GM12878 (cell line): ENCODE measurements around the gene LGALS3. TPM values are rescaled to one million over a fixed set of nuclear protein-coding genes. Genes with fewer than 3 reads are reported as not detected.

ENCODE experiments used
- CBFB ChIP-seq: IDR thresholded peaks from 2 replicates; pipeline ENCODE4 v1.6.1; 2016; ENCODE audit warnings: antibody characterized with exemption, low read depth
- CBX3 ChIP-seq: fragments of 200-600 bp; sonication (generic); IDR thresholded peaks from 2 replicates; pipeline ENCODE4 v1.6.1; 2016; ENCODE audit warnings: low read depth, borderline replicate concordance
- CHD1 ChIP-seq: IDR thresholded peaks from 2 replicates; pipeline ENCODE4 v1.6.1; 2012; ENCODE audit warnings: low read depth, low read length, improper control_type of control experiment
- CHD4 ChIP-seq: fragments of 200-600 bp; sonication (generic); IDR thresholded peaks from 2 replicates; pipeline ENCODE4 v1.6.1; 2016; ENCODE audit warnings: mild to moderate bottlenecking
- ESRRA ChIP-seq: IDR thresholded peaks from 2 replicates; pipeline ENCODE4 v1.6.1; 2012; ENCODE audit warnings: mild to moderate bottlenecking, low read length, improper control_type of control experiment
- IKZF1 ChIP-seq: fragments of 450-650 bp; conservative IDR thresholded peaks from 2 replicates; pipeline ENCODE4 v1.6.1; 2017; ENCODE audit warnings: antibody characterized with exemption, mild to moderate bottlenecking
- IKZF2 ChIP-seq, 2 experiments: fragments of 450-650 bp; IDR thresholded peaks; 2 replicates each; pipeline ENCODE4 v1.6.1; 2017; ENCODE audit warnings: mild to moderate bottlenecking in 2 of 2, moderate library complexity in 2 of 2
- MTA3 ChIP-seq: IDR thresholded peaks from 2 replicates; pipeline ENCODE4 v1.6.1; 2012; ENCODE audit warnings: low read length, inconsistent platforms, borderline replicate concordance
- RCOR1 ChIP-seq: conservative IDR thresholded peaks from 2 replicates; pipeline ENCODE4 v1.6.1; 2012; ENCODE audit warnings: low read depth, low read length, improper control_type of control experiment
- SMAD1 ChIP-seq: fragments of 450-650 bp; IDR thresholded peaks from 2 replicates; pipeline ENCODE4 v1.6.1; 2018; ENCODE audit warnings: mild to moderate bottlenecking, low read depth; ENCODE audit not compliant: partially characterized antibody
- SP1 ChIP-seq: IDR thresholded peaks from one replicate; pipeline ENCODE4 v1.6.1; 2011; ENCODE audit warnings: low read depth, low read length
- SREBF1 ChIP-seq: IDR thresholded peaks from 2 replicates; pipeline ENCODE4 v1.6.1; 2012; ENCODE audit warnings: mild to moderate bottlenecking, low read length
- SREBF2 ChIP-seq: IDR thresholded peaks from 2 replicates; pipeline ENCODE4 v1.6.1; 2012; ENCODE audit warnings: mild to moderate bottlenecking, low read length
- SRF ChIP-seq, 2 experiments: IDR thresholded peaks; 2 replicates each; pipeline ENCODE4 v1.6.1; 2011; ENCODE audit warnings: low read depth in 2 of 2, low read length in 2 of 2, mild to moderate bottlenecking in 1 of 2, moderate library complexity in 1 of 2
- TCF7 ChIP-seq: IDR thresholded peaks from 2 replicates; pipeline ENCODE4 v1.6.1; 2014; ENCODE audit warnings: antibody characterized with exemption, borderline replicate concordance
- ZZZ3 ChIP-seq: IDR thresholded peaks from 2 replicates; pipeline ENCODE4 v1.6.1; 2011; ENCODE audit warnings: low read depth; ENCODE audit not compliant: control insufficient read depth, insufficient read length
- polyA plus RNA-seq, 11 experiments: library from polyadenylated mRNA; depleted of rRNA in 4 of 11; unstranded in 6 of 11; stranded (reverse) in 5 of 11; fragments of >200 nt; fragmentation: Nextera tagmentation in 4 of 11; fragmentation: Illumina TruSeq in 1 of 11; extraction: Ambion mirVana in 4 of 11; extraction: Trizol in 1 of 11; gene quantifications; 1 replicate in 1 of 11; 2 replicates in 10 of 11; pipeline versions ENCODE4 v1.2.1 to v1.2.3, GENCODE V29; 2011 to 2016; ENCODE audit warnings: inconsistent platforms in 2 of 11, missing spikeins in 2 of 11, low read depth in 1 of 11
- total RNA-seq, 4 experiments: library from RNA; depleted of rRNA in 3 of 4; stranded (reverse); fragments of >200 nt in 3 of 4; fragmentation: Illumina TruSeq in 1 of 4; extraction: Trizol in 1 of 4; gene quantifications; 2 replicates each; pipeline versions ENCODE4 v1.2.1 to v1.2.3, GENCODE V29; 2013 to 2021
- TF ChIP-seq, protein P1 (sequence below), 3 experiments: IDR thresholded peaks in 2 of 3; conservative IDR thresholded peaks in 1 of 3; 2 replicates each; pipeline ENCODE4 v1.5.1; 2011; ENCODE audit warnings: low read depth in 3 of 3, low read length in 3 of 3, mild to moderate bottlenecking in 3 of 3, control low read depth in 2 of 3, moderate library complexity in 2 of 3, inconsistent platforms in 1 of 3, mixed read lengths in 1 of 3; ENCODE audit not compliant: control insufficient read depth in 2 of 3, insufficient read depth in 1 of 3; ENCODE audit errors: extremely low read depth in 1 of 3
- TF ChIP-seq, protein P2 (sequence below): IDR thresholded peaks from 2 replicates; pipeline ENCODE4 v1.6.1; 2012; ENCODE audit warnings: low read depth, low read length, improper control_type of control experiment
- TF ChIP-seq, protein P3 (sequence below): fragments of 450-650 bp; IDR thresholded peaks from 2 replicates; pipeline ENCODE4 v1.6.1; 2017; ENCODE audit warnings: mild to moderate bottlenecking, low read depth, inconsistent platforms; ENCODE audit not compliant: poor library complexity, severe bottlenecking
- TF ChIP-seq, protein P4 (sequence below): IDR thresholded peaks from 2 replicates; pipeline ENCODE4 v1.6.1; 2012; ENCODE audit warnings: low read depth, low read length, improper control_type of control experiment
- TF ChIP-seq, protein P5 (sequence below): fragments of 450-650 bp; IDR thresholded peaks from 2 replicates; pipeline ENCODE4 v1.6.1; 2017; ENCODE audit warnings: low read depth, mild to moderate bottlenecking, moderate library complexity
- TF ChIP-seq, protein P6 (sequence below): IDR thresholded peaks from 2 replicates; pipeline ENCODE4 v1.6.1; 2012; ENCODE audit warnings: low read length, inconsistent platforms

LGALS3 gene
- total and polyA plus RNA-seq, 10 of the 15 experiments (the other 5 are each of a cell fraction or from before 2014, with no cell fraction given) = 1.5 to 34.2 (median 18.4) TPM

DNA sequence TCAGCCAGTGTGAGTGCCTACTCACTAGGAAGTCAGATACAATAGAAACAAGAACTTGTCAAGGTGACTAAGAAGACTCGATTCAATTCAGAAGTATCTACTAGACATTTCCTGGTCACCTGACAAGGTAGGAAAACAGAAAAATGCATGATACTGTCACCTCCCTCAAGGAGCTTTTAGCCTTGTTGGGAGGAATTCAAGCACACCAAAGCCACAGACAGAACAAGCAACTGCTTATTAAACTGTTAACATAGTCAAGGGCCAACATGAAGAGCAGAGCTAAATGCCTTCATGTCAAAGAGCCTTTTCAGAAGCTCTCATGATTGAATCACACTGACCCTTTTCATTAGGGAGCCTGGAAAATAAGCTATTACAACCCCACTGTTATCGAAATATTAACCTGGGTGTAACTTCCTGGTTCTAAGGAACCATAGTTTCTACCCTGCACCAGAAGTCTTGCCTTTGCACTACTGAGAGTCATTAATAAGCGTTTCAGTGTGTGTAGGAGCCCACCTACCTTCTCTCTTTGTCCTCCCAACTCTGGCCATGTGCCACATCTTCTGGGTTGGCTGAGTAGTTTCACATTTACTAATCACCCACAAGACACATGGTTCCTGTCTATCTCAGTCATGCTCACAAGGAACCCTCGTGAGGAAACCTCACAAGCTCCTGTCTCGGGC is 31.0 kb upstream of the LGALS3 start (continued):
- TF ChIP-seq SMAD1 (peak; percentile 95), MTA3 (peak; percentile 73; the same call in 1 of the 2 replicates), SREBF2 (no peak), CHD1 (no peak), SREBF1 (no peak), CBFB (0 out of 2 replicates have a peak, but pooled peaks have one; percentile 71), IKZF2 (IDR thresholded peaks at IDR 0.05) (peak; percentile 91 to 94), IKZF1 (peak; percentile 87), CBX3 (no peak), CHD4 (no peak), SRF (IDR thresholded peaks at IDR 0.05; ENCODE audit: low read depth in 2 of 2, low read length in 2 of 2) (0 out of 4 replicates have a peak, but pooled peaks of 1 of the 2 experiments have one; percentile 32), SP1 (no peak), TCF7 (no peak), ZZZ3 (no peak), RCOR1 (no peak), ESRRA (no peak)
- TF ChIP-seq, protein P1, sequence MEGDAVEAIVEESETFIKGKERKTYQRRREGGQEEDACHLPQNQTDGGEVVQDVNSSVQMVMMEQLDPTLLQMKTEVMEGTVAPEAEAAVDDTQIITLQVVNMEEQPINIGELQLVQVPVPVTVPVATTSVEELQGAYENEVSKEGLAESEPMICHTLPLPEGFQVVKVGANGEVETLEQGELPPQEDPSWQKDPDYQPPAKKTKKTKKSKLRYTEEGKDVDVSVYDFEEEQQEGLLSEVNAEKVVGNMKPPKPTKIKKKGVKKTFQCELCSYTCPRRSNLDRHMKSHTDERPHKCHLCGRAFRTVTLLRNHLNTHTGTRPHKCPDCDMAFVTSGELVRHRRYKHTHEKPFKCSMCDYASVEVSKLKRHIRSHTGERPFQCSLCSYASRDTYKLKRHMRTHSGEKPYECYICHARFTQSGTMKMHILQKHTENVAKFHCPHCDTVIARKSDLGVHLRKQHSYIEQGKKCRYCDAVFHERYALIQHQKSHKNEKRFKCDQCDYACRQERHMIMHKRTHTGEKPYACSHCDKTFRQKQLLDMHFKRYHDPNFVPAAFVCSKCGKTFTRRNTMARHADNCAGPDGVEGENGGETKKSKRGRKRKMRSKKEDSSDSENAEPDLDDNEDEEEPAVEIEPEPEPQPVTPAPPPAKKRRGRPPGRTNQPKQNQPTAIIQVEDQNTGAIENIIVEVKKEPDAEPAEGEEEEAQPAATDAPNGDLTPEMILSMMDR (IDR thresholded peaks at IDR 0.05 in 2 of 3, conservative IDR thresholded peaks at IDR 0.05 in 1 of 3; ENCODE audit: control insufficient read depth in 2 of 3, extremely low read depth in 1 of 3, insufficient read depth in 1 of 3, low read depth in 3 of 3, low read length in 3 of 3) = no peak
- TF ChIP-seq, protein P2, sequence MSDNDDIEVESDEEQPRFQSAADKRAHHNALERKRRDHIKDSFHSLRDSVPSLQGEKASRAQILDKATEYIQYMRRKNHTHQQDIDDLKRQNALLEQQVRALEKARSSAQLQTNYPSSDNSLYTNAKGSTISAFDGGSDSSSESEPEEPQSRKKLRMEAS = peak; percentile 87
- TF ChIP-seq, protein P3, sequence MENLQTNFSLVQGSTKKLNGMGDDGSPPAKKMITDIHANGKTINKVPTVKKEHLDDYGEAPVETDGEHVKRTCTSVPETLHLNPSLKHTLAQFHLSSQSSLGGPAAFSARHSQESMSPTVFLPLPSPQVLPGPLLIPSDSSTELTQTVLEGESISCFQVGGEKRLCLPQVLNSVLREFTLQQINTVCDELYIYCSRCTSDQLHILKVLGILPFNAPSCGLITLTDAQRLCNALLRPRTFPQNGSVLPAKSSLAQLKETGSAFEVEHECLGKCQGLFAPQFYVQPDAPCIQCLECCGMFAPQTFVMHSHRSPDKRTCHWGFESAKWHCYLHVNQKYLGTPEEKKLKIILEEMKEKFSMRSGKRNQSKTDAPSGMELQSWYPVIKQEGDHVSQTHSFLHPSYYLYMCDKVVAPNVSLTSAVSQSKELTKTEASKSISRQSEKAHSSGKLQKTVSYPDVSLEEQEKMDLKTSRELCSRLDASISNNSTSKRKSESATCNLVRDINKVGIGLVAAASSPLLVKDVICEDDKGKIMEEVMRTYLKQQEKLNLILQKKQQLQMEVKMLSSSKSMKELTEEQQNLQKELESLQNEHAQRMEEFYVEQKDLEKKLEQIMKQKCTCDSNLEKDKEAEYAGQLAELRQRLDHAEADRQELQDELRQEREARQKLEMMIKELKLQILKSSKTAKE = peak; percentile 91
- TF ChIP-seq, protein P4, sequence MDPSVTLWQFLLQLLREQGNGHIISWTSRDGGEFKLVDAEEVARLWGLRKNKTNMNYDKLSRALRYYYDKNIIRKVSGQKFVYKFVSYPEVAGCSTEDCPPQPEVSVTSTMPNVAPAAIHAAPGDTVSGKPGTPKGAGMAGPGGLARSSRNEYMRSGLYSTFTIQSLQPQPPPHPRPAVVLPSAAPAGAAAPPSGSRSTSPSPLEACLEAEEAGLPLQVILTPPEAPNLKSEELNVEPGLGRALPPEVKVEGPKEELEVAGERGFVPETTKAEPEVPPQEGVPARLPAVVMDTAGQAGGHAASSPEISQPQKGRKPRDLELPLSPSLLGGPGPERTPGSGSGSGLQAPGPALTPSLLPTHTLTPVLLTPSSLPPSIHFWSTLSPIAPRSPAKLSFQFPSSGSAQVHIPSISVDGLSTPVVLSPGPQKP = no peak
- TF ChIP-seq, protein P5, sequence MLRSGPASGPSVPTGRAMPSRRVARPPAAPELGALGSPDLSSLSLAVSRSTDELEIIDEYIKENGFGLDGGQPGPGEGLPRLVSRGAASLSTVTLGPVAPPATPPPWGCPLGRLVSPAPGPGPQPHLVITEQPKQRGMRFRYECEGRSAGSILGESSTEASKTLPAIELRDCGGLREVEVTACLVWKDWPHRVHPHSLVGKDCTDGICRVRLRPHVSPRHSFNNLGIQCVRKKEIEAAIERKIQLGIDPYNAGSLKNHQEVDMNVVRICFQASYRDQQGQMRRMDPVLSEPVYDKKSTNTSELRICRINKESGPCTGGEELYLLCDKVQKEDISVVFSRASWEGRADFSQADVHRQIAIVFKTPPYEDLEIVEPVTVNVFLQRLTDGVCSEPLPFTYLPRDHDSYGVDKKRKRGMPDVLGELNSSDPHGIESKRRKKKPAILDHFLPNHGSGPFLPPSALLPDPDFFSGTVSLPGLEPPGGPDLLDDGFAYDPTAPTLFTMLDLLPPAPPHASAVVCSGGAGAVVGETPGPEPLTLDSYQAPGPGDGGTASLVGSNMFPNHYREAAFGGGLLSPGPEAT = peak; percentile 84
- TF ChIP-seq, protein P6, sequence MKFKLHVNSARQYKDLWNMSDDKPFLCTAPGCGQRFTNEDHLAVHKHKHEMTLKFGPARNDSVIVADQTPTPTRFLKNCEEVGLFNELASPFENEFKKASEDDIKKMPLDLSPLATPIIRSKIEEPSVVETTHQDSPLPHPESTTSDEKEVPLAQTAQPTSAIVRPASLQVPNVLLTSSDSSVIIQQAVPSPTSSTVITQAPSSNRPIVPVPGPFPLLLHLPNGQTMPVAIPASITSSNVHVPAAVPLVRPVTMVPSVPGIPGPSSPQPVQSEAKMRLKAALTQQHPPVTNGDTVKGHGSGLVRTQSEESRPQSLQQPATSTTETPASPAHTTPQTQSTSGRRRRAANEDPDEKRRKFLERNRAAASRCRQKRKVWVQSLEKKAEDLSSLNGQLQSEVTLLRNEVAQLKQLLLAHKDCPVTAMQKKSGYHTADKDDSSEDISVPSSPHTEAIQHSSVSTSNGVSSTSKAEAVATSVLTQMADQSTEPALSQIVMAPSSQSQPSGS = peak; percentile 68
